K562 (cell line): ENCODE data around the gene JUND. TPM values are rescaled to one million over a fixed set of nuclear protein-coding genes. Genes with fewer than 3 reads are reported as not detected.

Experiments used
- ASH1L ChIP-seq: fragments of 450-650 bp; IDR thresholded peaks from 2 replicates; pipeline ENCODE4 v1.6.1; 2018; ENCODE audit warnings: borderline replicate concordance, mild to moderate bottlenecking, low read depth; ENCODE audit not compliant: partially characterized antibody
- CAMTA2 ChIP-seq: fragments of 250-450 bp; sonication (Bioruptor Pico); conservative IDR thresholded peaks from 2 replicates; pipeline ENCODE4 v1.5.1; 2022
- CBX3 ChIP-seq, 2 experiments: IDR thresholded peaks; 1 replicate in 1 of 2; 2 replicates in 1 of 2; pipeline ENCODE4 v1.6.1; 2012; ENCODE audit warnings: inconsistent platforms in 2 of 2, low read length in 2 of 2, borderline replicate concordance in 1 of 2, control low read depth in 1 of 2
- FOXK2 ChIP-seq, 2 experiments: fragments of 450-650 bp; IDR thresholded peaks in 1 of 2; conservative IDR thresholded peaks in 1 of 2; 2 replicates each; pipeline ENCODE4 v1.6.1; 2016; ENCODE audit warnings: low read depth in 2 of 2, mild to moderate bottlenecking in 1 of 2
- KLF6 ChIP-seq: fragments of 250-450 bp; sonication (Bioruptor Pico); IDR thresholded peaks from 2 replicates; pipeline ENCODE4 v1.4.0; 2020; ENCODE audit warnings: mild to moderate bottlenecking, moderate library complexity, borderline replicate concordance
- LARP7 ChIP-seq: fragments of 450-650 bp; IDR thresholded peaks from 2 replicates; pipeline ENCODE4 v1.6.1; 2016
- MAFK ChIP-seq: IDR thresholded peaks from 2 replicates; pipeline ENCODE4 v1.6.1; 2011; ENCODE audit warnings: low read length, improper control_type of control experiment
- MBD2 ChIP-seq: sonication (generic); IDR thresholded peaks from 2 replicates; pipeline ENCODE4 v1.6.1; 2016; ENCODE audit warnings: low read depth, borderline replicate concordance
- NFIC ChIP-seq: fragments of 450-650 bp; IDR thresholded peaks from 2 replicates; pipeline ENCODE4 v1.6.1; 2017; ENCODE audit warnings: mild to moderate bottlenecking, inconsistent platforms
- PML ChIP-seq: IDR thresholded peaks from 2 replicates; pipeline ENCODE4 v1.6.1; 2012; ENCODE audit warnings: low read length, inconsistent platforms
- SETDB1 ChIP-seq: IDR thresholded peaks from one replicate; pipeline ENCODE4 v1.6.1; 2012; ENCODE audit warnings: low read length, control low read depth, inconsistent platforms
- SMARCE1 ChIP-seq: fragments of 450-650 bp; IDR thresholded peaks from 2 replicates; pipeline ENCODE4 v1.7.1; 2016; ENCODE audit warnings: mild to moderate bottlenecking
- TCF7 ChIP-seq: sonication (generic); IDR thresholded peaks from 2 replicates; pipeline ENCODE4 v1.6.1; 2016; ENCODE audit warnings: antibody characterized with exemption, borderline replicate concordance
- ZBTB1 ChIP-seq: sonication (generic); formaldehyde crosslinking; IDR thresholded peaks from 2 replicates; pipeline ENCODE4 v1.8.1; 2023; ENCODE audit warnings: missing genetic modification reagents, low read depth, mild to moderate bottlenecking, borderline replicate concordance
- ZBTB8A ChIP-seq: fragments of 450-650 bp; IDR thresholded peaks from 2 replicates; pipeline ENCODE4 v1.6.1; 2018; ENCODE audit warnings: mild to moderate bottlenecking, moderate library complexity; ENCODE audit not compliant: partially characterized antibody
- ZFP1 ChIP-seq: fragments of 450-650 bp; formaldehyde crosslinking; IDR thresholded peaks from 2 replicates; pipeline ENCODE4 v1.4.0; 2020; ENCODE audit warnings: mild to moderate bottlenecking, mixed read lengths
- ZNF134 ChIP-seq: fragments of 250-450 bp; sonication (Bioruptor Pico); conservative IDR thresholded peaks from 2 replicates; pipeline ENCODE4 v1.4.0; 2020
- ZNF76 ChIP-seq: fragments of 250-450 bp; sonication (Bioruptor Pico); IDR thresholded peaks from 2 replicates; pipeline ENCODE4 v1.4.0; 2020; ENCODE audit warnings: mild to moderate bottlenecking, moderate library complexity, borderline replicate concordance
- ZNF764 ChIP-seq: fragments of 250-450 bp; sonication (Bioruptor Pico); IDR thresholded peaks from 2 replicates; pipeline ENCODE4 v1.4.0; 2020; ENCODE audit warnings: low read depth, mild to moderate bottlenecking, moderate library complexity
- polyA plus RNA-seq, 8 experiments: library from polyadenylated mRNA; depleted of rRNA in 4 of 8; stranded (reverse) in 5 of 8; unstranded in 3 of 8; fragments of >200 nt; fragmentation: Nextera tagmentation in 2 of 8; fragmentation: Illumina TruSeq in 1 of 8; extraction: Ambion mirVana in 2 of 8; extraction: Trizol in 1 of 8; gene quantifications; 2 replicates each; pipeline versions ENCODE4 v1.2.1 to v1.2.3, GENCODE V29; 2011 to 2014; ENCODE audit warnings: inconsistent platforms in 1 of 8, missing spikeins in 1 of 8
- total RNA-seq, 7 experiments: library from RNA; depleted of rRNA in 6 of 7; stranded (reverse); fragments of >200 nt in 6 of 7; fragmentation: Illumina TruSeq in 2 of 7; extraction: Trizol in 2 of 7; gene quantifications; 2 replicates each; pipeline versions ENCODE4 v1.2.1 to v1.2.3, GENCODE V29; 2011 to 2021; ENCODE audit warnings: low replicate concordance in 1 of 7
- TF ChIP-seq, protein P1 (sequence below): sonication (generic); formaldehyde crosslinking; IDR thresholded peaks from 2 replicates; pipeline ENCODE4 v1.8.0; 2022; ENCODE audit warnings: missing genetic modification reagents, mild to moderate bottlenecking, moderate library complexity, borderline replicate concordance
- TF ChIP-seq, protein P2 (sequence below), 2 experiments: fragments of 450-650 bp; IDR thresholded peaks; 2 replicates each; pipeline ENCODE4 v1.6.1; 2018; ENCODE audit warnings: mild to moderate bottlenecking in 2 of 2, low read depth in 1 of 2; ENCODE audit not compliant: partially characterized antibody in 2 of 2
- TF ChIP-seq, protein P3 (sequence below): fragments of 250-450 bp; sonication (Bioruptor Pico); IDR thresholded peaks from 2 replicates; pipeline ENCODE4 v1.4.0; 2020; ENCODE audit warnings: borderline replicate concordance

The JUND gene
- total and polyA plus RNA-seq, 9 of the 15 experiments (the other 6 are each of a cell fraction or from before 2014, with no cell fraction given), result 6.4 to 286 (median 42.3) TPM

DNA sequence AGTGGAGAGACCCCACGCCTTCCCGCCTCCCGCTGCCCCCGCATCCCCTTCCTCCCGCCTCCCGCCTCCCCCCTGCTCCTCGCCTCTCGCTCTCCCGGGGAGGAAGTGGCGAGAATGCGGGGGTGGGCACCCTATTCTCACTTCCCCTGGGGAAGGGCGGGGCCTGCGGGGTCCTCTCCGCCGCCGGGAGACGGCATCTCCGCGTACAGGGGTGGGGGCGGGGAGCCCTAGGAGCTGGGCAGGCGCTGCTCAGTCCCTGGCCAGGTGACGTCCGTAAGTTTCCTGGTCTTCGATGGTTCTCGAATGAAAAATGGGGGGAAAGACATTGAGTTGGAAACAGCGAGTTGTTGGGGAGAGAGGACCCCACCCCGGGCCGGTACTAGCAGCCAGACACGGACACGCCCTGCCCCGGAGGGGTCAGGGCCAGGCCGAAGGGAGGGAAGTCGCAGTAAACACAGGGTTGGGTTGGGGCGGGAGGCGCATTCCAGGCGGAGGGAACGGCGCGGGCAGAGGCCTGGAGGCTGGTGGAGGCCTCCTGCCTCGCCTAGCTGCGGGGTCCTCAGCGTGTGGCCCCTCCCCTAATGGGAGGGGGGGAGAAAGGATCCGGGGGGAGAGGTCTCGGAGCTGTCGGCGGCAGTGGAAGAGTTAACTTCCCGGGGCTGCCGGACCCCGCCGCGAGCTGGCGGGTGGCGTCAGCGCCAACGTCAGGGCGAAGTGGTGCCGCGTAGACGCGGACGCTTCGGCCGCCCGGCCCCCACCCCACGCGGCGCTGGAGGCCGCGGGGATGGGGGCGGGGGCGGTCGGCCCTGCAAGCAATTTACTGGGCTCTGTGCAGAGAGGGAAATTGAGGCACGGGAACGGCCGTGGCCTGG lies 10.4 kb upstream of the JUND start (continued):
- TF ChIP-seq, protein P1, sequence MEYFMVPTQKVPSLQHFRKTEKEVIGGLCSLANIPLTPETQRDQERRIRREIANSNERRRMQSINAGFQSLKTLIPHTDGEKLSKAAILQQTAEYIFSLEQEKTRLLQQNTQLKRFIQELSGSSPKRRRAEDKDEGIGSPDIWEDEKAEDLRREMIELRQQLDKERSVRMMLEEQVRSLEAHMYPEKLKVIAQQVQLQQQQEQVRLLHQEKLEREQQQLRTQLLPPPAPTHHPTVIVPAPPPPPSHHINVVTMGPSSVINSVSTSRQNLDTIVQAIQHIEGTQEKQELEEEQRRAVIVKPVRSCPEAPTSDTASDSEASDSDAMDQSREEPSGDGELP (CRISPR knock-in tag), result peak; percentile 80
- TF ChIP-seq, protein P2, sequence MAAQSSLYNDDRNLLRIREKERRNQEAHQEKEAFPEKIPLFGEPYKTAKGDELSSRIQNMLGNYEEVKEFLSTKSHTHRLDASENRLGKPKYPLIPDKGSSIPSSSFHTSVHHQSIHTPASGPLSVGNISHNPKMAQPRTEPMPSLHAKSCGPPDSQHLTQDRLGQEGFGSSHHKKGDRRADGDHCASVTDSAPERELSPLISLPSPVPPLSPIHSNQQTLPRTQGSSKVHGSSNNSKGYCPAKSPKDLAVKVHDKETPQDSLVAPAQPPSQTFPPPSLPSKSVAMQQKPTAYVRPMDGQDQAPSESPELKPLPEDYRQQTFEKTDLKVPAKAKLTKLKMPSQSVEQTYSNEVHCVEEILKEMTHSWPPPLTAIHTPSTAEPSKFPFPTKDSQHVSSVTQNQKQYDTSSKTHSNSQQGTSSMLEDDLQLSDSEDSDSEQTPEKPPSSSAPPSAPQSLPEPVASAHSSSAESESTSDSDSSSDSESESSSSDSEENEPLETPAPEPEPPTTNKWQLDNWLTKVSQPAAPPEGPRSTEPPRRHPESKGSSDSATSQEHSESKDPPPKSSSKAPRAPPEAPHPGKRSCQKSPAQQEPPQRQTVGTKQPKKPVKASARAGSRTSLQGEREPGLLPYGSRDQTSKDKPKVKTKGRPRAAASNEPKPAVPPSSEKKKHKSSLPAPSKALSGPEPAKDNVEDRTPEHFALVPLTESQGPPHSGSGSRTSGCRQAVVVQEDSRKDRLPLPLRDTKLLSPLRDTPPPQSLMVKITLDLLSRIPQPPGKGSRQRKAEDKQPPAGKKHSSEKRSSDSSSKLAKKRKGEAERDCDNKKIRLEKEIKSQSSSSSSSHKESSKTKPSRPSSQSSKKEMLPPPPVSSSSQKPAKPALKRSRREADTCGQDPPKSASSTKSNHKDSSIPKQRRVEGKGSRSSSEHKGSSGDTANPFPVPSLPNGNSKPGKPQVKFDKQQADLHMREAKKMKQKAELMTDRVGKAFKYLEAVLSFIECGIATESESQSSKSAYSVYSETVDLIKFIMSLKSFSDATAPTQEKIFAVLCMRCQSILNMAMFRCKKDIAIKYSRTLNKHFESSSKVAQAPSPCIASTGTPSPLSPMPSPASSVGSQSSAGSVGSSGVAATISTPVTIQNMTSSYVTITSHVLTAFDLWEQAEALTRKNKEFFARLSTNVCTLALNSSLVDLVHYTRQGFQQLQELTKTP (IDR thresholded peaks at IDR 0.05; ENCODE audit: low read depth in 1 of 2, partially characterized antibody in 2 of 2), result peak; percentile 46 to 74
- TF ChIP-seq TCF7 (no peak), ZBTB8A (no peak), CBX3 (IDR thresholded peaks at IDR 0.05; ENCODE audit: borderline replicate concordance in 1 of 2, low read length in 2 of 2) (0 out of 3 replicates have a peak, but pooled peaks of 1 of the 2 experiments have one; percentile 23), CAMTA2 (CRISPR knock-in tag) (no peak), ZFP1 (CRISPR knock-in tag) (no peak), NFIC (no peak), SMARCE1 (0 out of 2 replicates have a peak, but pooled peaks have one; percentile 18), ZNF134 (no peak), LARP7 (no peak; the same call in 1 of the 2 replicates), ZNF76 (CRISPR knock-in tag) (no peak; the same call in 1 of the 2 replicates), PML (peak; percentile 68), MAFK (no peak), MBD2 (0 out of 2 replicates have a peak, but pooled peaks have one; percentile 36), ZNF764 (no peak), SETDB1 (no peak), KLF6 (peak; percentile 82), FOXK2 (conservative IDR thresholded peaks at IDR 0.05 in 1 of 2, IDR thresholded peaks at IDR 0.05 in 1 of 2; ENCODE audit: low read depth in 2 of 2) (peak; percentile 87 to 90; a peak in 3 of 4 replicates), ASH1L (no peak), ZBTB1 (CRISPR knock-in tag) (no peak; the same call in 1 of the 2 replicates)
- TF ChIP-seq, protein P3, sequence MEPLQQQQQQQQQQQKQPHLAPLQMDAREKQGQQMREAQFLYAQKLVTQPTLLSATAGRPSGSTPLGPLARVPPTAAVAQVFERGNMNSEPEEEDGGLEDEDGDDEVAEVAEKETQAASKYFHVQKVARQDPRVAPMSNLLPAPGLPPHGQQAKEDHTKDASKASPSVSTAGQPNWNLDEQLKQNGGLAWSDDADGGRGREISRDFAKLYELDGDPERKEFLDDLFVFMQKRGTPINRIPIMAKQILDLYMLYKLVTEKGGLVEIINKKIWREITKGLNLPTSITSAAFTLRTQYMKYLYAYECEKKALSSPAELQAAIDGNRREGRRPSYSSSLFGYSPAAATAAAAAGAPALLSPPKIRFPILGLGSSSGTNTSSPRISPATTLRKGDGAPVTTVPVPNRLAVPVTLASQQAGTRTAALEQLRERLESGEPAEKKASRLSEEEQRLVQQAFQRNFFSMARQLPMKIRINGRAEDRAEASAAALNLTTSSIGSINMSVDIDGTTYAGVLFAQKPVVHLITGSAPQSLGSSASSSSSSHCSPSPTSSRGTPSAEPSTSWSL (CRISPR knock-in tag), result no peak
